ENCODE results near the gene ISG15. TPM values are rescaled to one million over a fixed set of nuclear protein-coding genes. Genes with fewer than 3 reads are reported as not detected.
"Not testable (repeated sequence)": the region's sequence is repeated elsewhere in the genome, so short reads cannot be mapped to it uniquely, and the experiment has no call there.

ISG15 gene
- polyA plus RNA-seq, 4 donors, result 21.1 to 282 (median 182) TPM

GRCh38 chr1:1006305-1007159 lies 6.8 kb upstream of the ISG15 start:
- peak overlapping the region; percentile 73 to 98 (median 78) for H3K27ac ChIP-seq (ENCODE audit: low read depth in 1 of 3, low read length in 2 of 3)
- peaks cover 0 to 4% of the 10 kb centered on the region in 2 donors for H3K9me3 ChIP-seq (ENCODE audit: control insufficient read depth in 2 of 2, insufficient read depth in 1 of 2, low read depth in 1 of 2, low read length in 1 of 2)
- H3K27me3 ChIP-seq (ENCODE audit: control insufficient read depth in 3 of 3, insufficient read depth in 3 of 3, low read length in 3 of 3), result peaks cover 0 to 9% (median 3%) of the 10 kb centered on the region in 3 donors
- FAIRE-seq (no peak), DNase-seq (peak; percentile 97)
- peak overlapping the region in 2 of 3 donors; percentile 16 to 51 for H3K4me3 ChIP-seq (ENCODE audit: low read depth in 1 of 3, low read length in 3 of 3)
- peaks cover 0 to 12% (median 0%) of the 10 kb centered on the region in 3 donors for H3K36me3 ChIP-seq (ENCODE audit: control insufficient read depth in 3 of 3, insufficient read depth in 2 of 3, low read depth in 1 of 3, low read length in 3 of 3)
- 37 to 72% (median 57%) methylated on average over 37 of the region's 37 CpGs for WGBS, 3 donors
- H3K4me1 ChIP-seq (ENCODE audit: control insufficient read depth in 3 of 3, insufficient read depth in 2 of 3, low read depth in 1 of 3, low read length in 2 of 3), result peaks cover 0 to 33% (median 0%) of the 10 kb centered on the region in 3 donors

- H3K9me3 ChIP-seq (ENCODE audit: control insufficient read depth in 2 of 2, insufficient read depth in 1 of 2, low read depth in 1 of 2, low read length in 1 of 2); H3K4me3 ChIP-seq (ENCODE audit: low read depth in 1 of 3, low read length in 3 of 3); DNase-seq; H3K27me3 ChIP-seq (ENCODE audit: control insufficient read depth in 3 of 3, insufficient read depth in 3 of 3, low read length in 3 of 3); H3K27ac ChIP-seq (ENCODE audit: low read depth in 1 of 3, low read length in 2 of 3); FAIRE-seq; H3K36me3 ChIP-seq (ENCODE audit: control insufficient read depth in 3 of 3, insufficient read depth in 2 of 3, low read depth in 1 of 3, low read length in 3 of 3): not testable (repeated sequence)
- peaks cover 0 to 40% (median 4%) of the 10 kb centered on the region in 3 donors for H3K4me1 ChIP-seq (ENCODE audit: control insufficient read depth in 3 of 3, insufficient read depth in 2 of 3, low read depth in 1 of 3, low read length in 2 of 3)
- WGBS, 3 donors, result 70 to 87% (median 75%) methylated on average over 8 of the region's 8 CpGs
Observed at GRCh38 chr1:1010131-1010530, 3.2 kb upstream of the ISG15 start.

GRCh38 chr1:1011396-1011949 lies 1.8 kb upstream of the ISG15 start:
- Histone ChIP-seq H3K36me3 (ENCODE audit: control insufficient read depth in 3 of 3, insufficient read depth in 2 of 3, low read depth in 1 of 3, low read length in 3 of 3) (no peaks in the 10 kb centered on the region), H3K4me1 (ENCODE audit: control insufficient read depth in 3 of 3, insufficient read depth in 2 of 3, low read depth in 1 of 3, low read length in 2 of 3) (peaks cover 0 to 26% (median 4%) of the 10 kb centered on the region in 3 donors), H3K27ac (ENCODE audit: low read depth in 1 of 3, low read length in 2 of 3) (no peak overlapping the region), H3K4me3 (ENCODE audit: low read depth in 1 of 3, low read length in 3 of 3) (no peak overlapping the region), H3K27me3 (ENCODE audit: control insufficient read depth in 3 of 3, insufficient read depth in 3 of 3, low read length in 3 of 3) (no peaks in the 10 kb centered on the region), H3K9me3 (ENCODE audit: control insufficient read depth in 2 of 2, insufficient read depth in 1 of 2, low read depth in 1 of 2, low read length in 1 of 2) (peaks cover 0 to 4% of the 10 kb centered on the region in 2 donors)
- no peak for DNase-seq
- no peak for FAIRE-seq
- 77 to 85% (median 84%) methylated on average over 14 of the region's 14 CpGs for WGBS, 3 donors

- not testable (repeated sequence) for H3K27me3 ChIP-seq (ENCODE audit: control insufficient read depth in 3 of 3, insufficient read depth in 3 of 3, low read length in 3 of 3); H3K36me3 ChIP-seq (ENCODE audit: control insufficient read depth in 3 of 3, insufficient read depth in 2 of 3, low read depth in 1 of 3, low read length in 3 of 3); H3K9me3 ChIP-seq (ENCODE audit: control insufficient read depth in 2 of 2, insufficient read depth in 1 of 2, low read depth in 1 of 2, low read length in 1 of 2); DNase-seq; FAIRE-seq
- H3K4me3 ChIP-seq (ENCODE audit: low read depth in 1 of 3, low read length in 3 of 3), result peak overlapping the region in 2 of 3 donors; percentile 63 to 65
- peaks cover 0 to 19% (median 4%) of the 10 kb centered on the region in 3 donors for H3K4me1 ChIP-seq (ENCODE audit: control insufficient read depth in 3 of 3, insufficient read depth in 2 of 3, low read depth in 1 of 3, low read length in 2 of 3)
- H3K27ac ChIP-seq (ENCODE audit: low read depth in 1 of 3, low read length in 2 of 3), result peak overlapping the region; percentile 86 to 95 (median 90)
- WGBS, 3 donors, result 34 to 59% (median 40%) methylated on average over 13 of the region's 13 CpGs
Observed at GRCh38 chr1:1012736-1013104, 577 bp upstream of the ISG15 start.

- Histone ChIP-seq H3K4me1 (ENCODE audit: control insufficient read depth in 3 of 3, insufficient read depth in 2 of 3, low read depth in 1 of 3, low read length in 2 of 3) (peaks cover 0 to 24% (median 4%) of the 10 kb centered on the region in 3 donors), H3K4me3 (ENCODE audit: low read depth in 1 of 3, low read length in 3 of 3) (peak overlapping the region; percentile 53 to 65 (median 63)), H3K9me3 (ENCODE audit: control insufficient read depth in 2 of 2, insufficient read depth in 1 of 2, low read depth in 1 of 2, low read length in 1 of 2) (no peaks in the 10 kb centered on the region), H3K27ac (ENCODE audit: low read depth in 1 of 3, low read length in 2 of 3) (peak overlapping the region; percentile 90 to 95 (median 92)), H3K36me3 (ENCODE audit: control insufficient read depth in 3 of 3, insufficient read depth in 2 of 3, low read depth in 1 of 3, low read length in 3 of 3) (no peaks in the 10 kb centered on the region), H3K27me3 (ENCODE audit: control insufficient read depth in 3 of 3, insufficient read depth in 3 of 3, low read length in 3 of 3) (no peaks in the 10 kb centered on the region)
- no peak for FAIRE-seq
- no peak for DNase-seq
- 59 to 68% (median 61%) methylated on average over 37 to 41 of the region's 41 CpGs for WGBS, 3 donors
Observed at GRCh38 chr1:1013922-1014648, 788 bp downstream of the ISG15 start.

- H3K4me1 ChIP-seq (ENCODE audit: control insufficient read depth in 3 of 3, insufficient read depth in 2 of 3, low read depth in 1 of 3, low read length in 2 of 3), result peaks cover 0 to 25% (median 4%) of the 10 kb centered on the region in 3 donors
- 71 to 76% (median 73%) methylated on average over 18 to 20 of the region's 20 CpGs for WGBS, 3 donors
- DNase-seq (no peak), FAIRE-seq (no peak)
- peak overlapping the region in 2 of 3 donors; percentile 72 to 90 for H3K27ac ChIP-seq (ENCODE audit: low read depth in 1 of 3, low read length in 2 of 3)
- H3K27me3 ChIP-seq (ENCODE audit: control insufficient read depth in 3 of 3, insufficient read depth in 3 of 3, low read length in 3 of 3), result no peaks in the 10 kb centered on the region
- H3K36me3 ChIP-seq (ENCODE audit: control insufficient read depth in 3 of 3, insufficient read depth in 2 of 3, low read depth in 1 of 3, low read length in 3 of 3), result no peaks in the 10 kb centered on the region
- H3K4me3 ChIP-seq (ENCODE audit: low read depth in 1 of 3, low read length in 3 of 3), result no peak overlapping the region
- H3K9me3 ChIP-seq (ENCODE audit: control insufficient read depth in 2 of 2, insufficient read depth in 1 of 2, low read depth in 1 of 2, low read length in 1 of 2), result no peaks in the 10 kb centered on the region
Observed at GRCh38 chr1:1014799-1015681, 1.7 kb downstream of the ISG15 start.

- WGBS, 3 donors, result 50 to 70% (median 57%) methylated on average over 16 to 17 of the region's 17 CpGs
- H3K36me3 ChIP-seq (ENCODE audit: control insufficient read depth in 3 of 3, insufficient read depth in 2 of 3, low read depth in 1 of 3, low read length in 3 of 3), result peaks cover 0 to 10% (median 0%) of the 10 kb centered on the region in 3 donors
- H3K4me3 ChIP-seq (ENCODE audit: low read depth in 1 of 3, low read length in 3 of 3); H3K9me3 ChIP-seq (ENCODE audit: control insufficient read depth in 2 of 2, insufficient read depth in 1 of 2, low read depth in 1 of 2, low read length in 1 of 2); H3K27me3 ChIP-seq (ENCODE audit: control insufficient read depth in 3 of 3, insufficient read depth in 3 of 3, low read length in 3 of 3); H3K27ac ChIP-seq (ENCODE audit: low read depth in 1 of 3, low read length in 2 of 3); DNase-seq; FAIRE-seq: not testable (repeated sequence)
- H3K4me1 ChIP-seq (ENCODE audit: control insufficient read depth in 3 of 3, insufficient read depth in 2 of 3, low read depth in 1 of 3, low read length in 2 of 3), result peaks cover 0 to 40% (median 4%) of the 10 kb centered on the region in 3 donors
Observed at GRCh38 chr1:1017397-1018320, 4.4 kb downstream of the ISG15 start.

Data from small intestine (tissue), 7 donors.